GM18526 (cell line): ENCODE results near the gene PRCC.

Source experiments
- POLR2A ChIP-seq: IDR thresholded peaks from 3 replicates; pipeline ENCODE4 v1.6.1; 2011; ENCODE audit not compliant: insufficient read length; ENCODE audit errors: extremely low read depth

The PRCC gene

DNA sequence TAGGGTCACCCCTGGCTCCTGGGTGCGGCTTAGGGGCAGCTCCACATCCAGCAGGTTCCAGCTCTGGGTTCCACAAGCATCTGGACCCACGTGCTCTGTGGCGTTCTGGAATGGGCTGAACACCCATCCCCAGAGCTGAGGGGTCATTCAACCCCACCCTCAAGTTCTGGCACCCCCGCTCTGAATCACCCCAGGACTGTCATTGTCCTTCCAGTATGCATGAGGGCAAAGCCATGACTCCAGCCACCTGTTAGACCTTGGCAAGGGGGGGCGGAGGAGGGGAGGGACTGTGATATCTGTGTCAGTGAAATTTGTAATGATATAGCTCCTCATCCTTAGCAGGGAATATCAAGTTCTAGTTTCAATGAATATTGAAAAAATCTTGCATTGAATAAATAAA is 79.3 kb downstream of the PRCC start:
- TF ChIP-seq POLR2A = no peak

DNA sequence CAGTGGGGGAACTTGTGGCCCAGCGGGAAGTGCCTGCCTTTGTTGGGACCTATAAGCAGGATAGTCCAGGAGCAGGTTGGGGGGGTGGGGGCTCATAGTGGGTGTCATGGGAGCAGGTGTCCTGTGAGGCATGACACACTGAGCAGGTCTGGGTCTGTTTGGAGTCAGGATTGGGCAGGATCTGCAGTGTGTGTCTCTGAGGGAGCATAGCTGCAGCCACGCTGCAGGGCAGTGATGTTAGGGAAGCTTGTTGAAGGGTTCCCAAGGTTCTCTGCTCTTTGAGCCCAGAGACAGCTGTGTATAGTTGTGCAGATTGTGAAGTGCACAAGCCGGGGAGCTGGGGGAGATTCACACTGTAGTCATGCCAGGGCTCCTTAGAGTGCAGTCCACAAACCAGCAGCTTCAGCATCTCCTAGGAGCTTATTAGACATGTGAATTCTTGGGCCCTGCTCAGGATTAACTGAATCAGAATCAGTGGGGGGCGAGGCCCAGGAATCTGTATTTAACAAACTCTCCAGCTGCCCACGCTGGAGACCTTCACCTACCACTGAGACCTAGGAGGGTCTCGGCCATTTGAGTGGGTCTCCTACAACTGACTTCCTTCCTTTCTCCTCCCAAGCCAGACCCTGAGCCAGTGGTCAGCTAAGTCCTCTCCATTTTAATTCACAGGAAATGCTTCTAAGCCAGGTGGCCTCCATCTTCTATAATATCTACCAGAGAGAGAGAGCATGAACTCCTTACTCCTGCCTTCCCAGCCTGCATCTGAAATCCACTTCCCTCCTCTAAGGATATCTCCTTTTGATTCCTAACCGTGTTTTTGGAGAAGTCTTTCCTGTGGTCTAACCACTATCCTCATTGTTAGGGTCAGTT is 80.5 kb downstream of the PRCC start:
- no peak for TF ChIP-seq POLR2A

GRCh38 chr1:156848461-156849150 is 81.3 kb downstream of the PRCC start:
- no peak for TF ChIP-seq POLR2A

DNA sequence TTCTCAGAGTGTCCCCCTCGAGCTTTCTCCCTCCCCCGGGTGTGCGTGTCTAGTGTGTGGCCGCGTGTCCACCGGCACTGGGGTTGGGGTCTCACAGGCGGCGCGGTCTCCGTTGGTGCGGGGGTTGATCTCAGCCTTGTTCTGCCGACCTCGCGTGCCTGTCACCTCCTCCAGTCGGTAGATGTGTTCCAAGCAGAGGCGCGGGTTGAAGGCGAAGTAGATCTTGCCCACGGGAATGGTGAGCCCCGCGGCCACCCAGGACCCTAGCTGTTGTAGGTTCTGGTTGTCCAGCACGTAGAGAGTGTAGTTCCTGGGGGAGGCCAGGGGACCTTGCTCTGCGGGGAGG is 81.8 kb downstream of the PRCC start:
- no peak for TF ChIP-seq POLR2A
